AG04450 (cell line): Measurements from ENCODE around the gene EPB41. TPM values are rescaled to one million over a fixed set of nuclear protein-coding genes. Genes with fewer than 3 reads are reported as not detected.

ENCODE experiments used
- CTCF ChIA-PET: fragments of 300-600, 350-600 bp; formaldehyde crosslinking; extraction: SDS; loops from one replicate; lab custom pipeline; 2022; ENCODE audit warnings: antibody characterized with exemption, inconsistent platforms; lab: Charles Lee
- POLR2A ChIA-PET: fragments of 350-600 bp; formaldehyde crosslinking; extraction: SDS; loops from one replicate; lab custom pipeline; 2021; ENCODE audit warnings: antibody characterized with exemption, inconsistent platforms; lab: Yijun Ruan, JAX
- DNase-seq: peaks from one replicate; pipeline ENCODE4 v3.0.0-alpha.2; 2011; ENCODE audit warnings: low read depth, low spot score
- H3K27ac ChIP-seq: one replicate; pipeline ENCODE4 v1.5.1; 2012; ENCODE audit warnings: low read depth, low read length, control low read depth
- H3K27me3 ChIP-seq: one replicate; pipeline ENCODE4 v1.6.0; 2012; ENCODE audit warnings: low read length; ENCODE audit not compliant: control insufficient read depth, insufficient read depth
- H3K4me3 ChIP-seq: 2 replicates; pipeline ENCODE4 v1.5.1; 2011; ENCODE audit warnings: mild to moderate bottlenecking, low read depth, low read length, control low read depth
- H3K9me3 ChIP-seq: 2 replicates; pipeline ENCODE4 v1.5.1; 2012; ENCODE audit warnings: low read length; ENCODE audit not compliant: control insufficient read depth, insufficient read depth
- CTCF ChIP-seq: IDR thresholded peaks from 2 replicates; pipeline ENCODE4 v1.5.1; 2011; ENCODE audit warnings: low read depth, low read length, control low read depth, inconsistent platforms
- polyA plus RNA-seq: library from polyadenylated mRNA; depleted of rRNA; stranded (reverse); fragments of >200 nt; gene quantifications from 2 replicates; pipeline ENCODE4 v1.2.3, GENCODE V29; 2011

EPB41 gene
- polyA plus RNA-seq, 1 experiment, result 7.8 TPM

GRCh38 chr1:28971980-28972771, 57.8 kb downstream of the EPB41 start:
- CTCF ChIA-PET, result no interaction called here

GRCh38 chr1:28973596-28974421, 59.4 kb downstream of the EPB41 start:
- POLR2A ChIA-PET, result no interaction called here
- H3K27ac ChIP-seq, result no peak overlapping the region

More at GRCh38 chr1:28971980-28972771, 57.8 kb downstream of the EPB41 start:
- TF ChIP-seq CTCF, result no peak
- H3K9me3 ChIP-seq, result no peaks in the 10 kb centered on the region
- peak; percentile 82 for DNase-seq
- H3K27me3 ChIP-seq, result no peaks in the 10 kb centered on the region
- peak overlapping the region; percentile 78 for H3K27ac ChIP-seq
- POLR2A ChIA-PET, result interaction anchor here (0.7 kb wide), 1 partner anchor 151 kb away, joined by 5 read pairs; no protein-coding TSS in a partner anchor
- H3K4me3 ChIP-seq, result no peak overlapping the region

GRCh38 chr1:28974432-28974831, 60.1 kb downstream of the EPB41 start:
- no peak overlapping the region for H3K4me3 ChIP-seq
- ChIA-PET CTCF (interaction anchor here (0.6 kb wide), 1 partner anchor 92 kb away, joined by 3 read pairs; no protein-coding TSS in a partner anchor), POLR2A (no interaction called here)
- H3K9me3 ChIP-seq, result no peaks in the 10 kb centered on the region
- no peak overlapping the region for H3K27ac ChIP-seq
- H3K27me3 ChIP-seq, result no peaks in the 10 kb centered on the region
- DNase-seq, result no peak
- TF ChIP-seq CTCF, result no peak

More at GRCh38 chr1:28973596-28974421, 59.4 kb downstream of the EPB41 start:
- H3K27me3 ChIP-seq, result no peaks in the 10 kb centered on the region
- CTCF ChIA-PET, result interaction anchor here (0.6 to 1.1 kb wide), 3 partner anchors 97 to 237 kb away, joined by 3 to 4 read pairs (median 3); partner anchors contain the start of gene YTHDF2
- no peaks in the 10 kb centered on the region for H3K9me3 ChIP-seq
- TF ChIP-seq CTCF, result no peak
- no peak for DNase-seq
- no peak overlapping the region for H3K4me3 ChIP-seq

- Histone ChIP-seq H3K27me3 (no peaks in the 10 kb centered on the region), H3K9me3 (no peaks in the 10 kb centered on the region), H3K4me3 (no peak overlapping the region), H3K27ac (no peak overlapping the region)
- POLR2A ChIA-PET, result no interaction called here
- no peak for DNase-seq
- no peak for TF ChIP-seq CTCF
- CTCF ChIA-PET, result no interaction called here
These were observed 61.9 kb downstream of the EPB41 start for GRCh38 chr1:28976248-28976647.
